SIG-M5 treated with dmso at 0.1 percent for 504 hours (cell line): Measurements from ENCODE around the gene ZMIZ1.

ENCODE experiments used
- DNase-seq: peaks from one replicate; lab custom pipeline; 2025; ENCODE audit not compliant: unreplicated experiment; lab: John Stamatoyannopoulos, UW

ZMIZ1 gene

GRCh38 chr10:79148452-79149344 lies 79.9 kb downstream of the ZMIZ1 start:
- no peak for DNase-seq

- DNase-seq = no peak
Measured at GRCh38 chr10:79149345-79149661, 80.5 kb downstream of the ZMIZ1 start.

GRCh38 chr10:79149662-79150443 lies 81.1 kb downstream of the ZMIZ1 start:
- no peak for DNase-seq

GRCh38 chr10:79150444-79150754 lies 81.6 kb downstream of the ZMIZ1 start:
- DNase-seq = no peak

- DNase-seq = no peak
Measured at GRCh38 chr10:79152423-79152817, 83.7 kb downstream of the ZMIZ1 start.

- no peak for DNase-seq
Measured at GRCh38 chr10:79153745-79154144, 85.0 kb downstream of the ZMIZ1 start.

- peak; percentile 5 for DNase-seq
Measured at GRCh38 chr10:79155301-79156081, 86.7 kb downstream of the ZMIZ1 start.

- no peak for DNase-seq
Measured at GRCh38 chr10:79156334-79157274, 87.8 kb downstream of the ZMIZ1 start.

GRCh38 chr10:79158004-79158340 lies 89.2 kb downstream of the ZMIZ1 start:
- DNase-seq = no peak

GRCh38 chr10:79158402-79159097 lies 89.8 kb downstream of the ZMIZ1 start:
- no peak for DNase-seq

- DNase-seq = no peak
Measured at GRCh38 chr10:79159141-79159651, 90.4 kb downstream of the ZMIZ1 start.

- no peak for DNase-seq
Measured at GRCh38 chr10:79159785-79160184, 91.0 kb downstream of the ZMIZ1 start.

GRCh38 chr10:79160191-79160590 lies 91.4 kb downstream of the ZMIZ1 start:
- DNase-seq = no peak

GRCh38 chr10:79161557-79161956 lies 92.8 kb downstream of the ZMIZ1 start:
- DNase-seq = no peak

GRCh38 chr10:79162022-79162421 lies 93.3 kb downstream of the ZMIZ1 start:
- DNase-seq = no peak

GRCh38 chr10:79162861-79163665 lies 94.3 kb downstream of the ZMIZ1 start:
- DNase-seq = no peak

- no peak for DNase-seq
Measured at GRCh38 chr10:79163666-79163975, 94.9 kb downstream of the ZMIZ1 start.

GRCh38 chr10:79164075-79164474 lies 95.3 kb downstream of the ZMIZ1 start:
- no peak for DNase-seq

- no peak for DNase-seq
Measured at GRCh38 chr10:79165070-79165778, 96.5 kb downstream of the ZMIZ1 start.
